Smooth muscle cell (in vitro differentiated cells): ENCODE data around the gene SLC37A2. TPM values are rescaled to one million over a fixed set of nuclear protein-coding genes. Genes with fewer than 3 reads are reported as not detected.

ENCODE experiments used
- DNase-seq: peaks from one replicate; lab custom pipeline; 2025; ENCODE audit not compliant: unreplicated experiment; lab: John Stamatoyannopoulos, UW
- H2AFZ ChIP-seq: fragments of 200-600 bp; sonication (generic); 2 replicates; pipeline ENCODE4 v1.6.0; 2016; ENCODE audit warnings: antibody characterized with exemption, low read depth, mild to moderate bottlenecking
- H3F3A ChIP-seq: fragments of 200-600 bp; sonication (generic); 2 replicates; pipeline ENCODE4 v1.6.0; 2017; ENCODE audit warnings: antibody characterized with exemption, low read depth
- H3K27ac ChIP-seq: fragments of 200-600 bp; sonication (generic); 2 replicates; pipeline ENCODE4 v1.5.1; 2016; ENCODE audit warnings: low read depth, mild to moderate bottlenecking
- H3K27me3 ChIP-seq: fragments of 200-600 bp; sonication (generic); 2 replicates; pipeline ENCODE4 v1.6.1; 2016; ENCODE audit warnings: low read depth, mild to moderate bottlenecking
- H3K36me3 ChIP-seq: fragments of 200-600 bp; sonication (generic); 2 replicates; pipeline ENCODE4 v1.5.1; 2016; ENCODE audit warnings: low read depth
- H3K4me1 ChIP-seq: fragments of 200-600 bp; sonication (generic); 2 replicates; pipeline ENCODE4 v1.5.1; 2016; ENCODE audit warnings: low read depth
- H3K4me2 ChIP-seq: fragments of 200-600 bp; sonication (generic); 2 replicates; pipeline ENCODE4 v1.6.0; 2016; ENCODE audit warnings: mild to moderate bottlenecking
- H3K4me3 ChIP-seq: fragments of 200-600 bp; sonication (generic); 2 replicates; pipeline ENCODE4 v1.5.1; 2016; ENCODE audit warnings: mild to moderate bottlenecking
- H3K79me2 ChIP-seq: fragments of 200-600 bp; sonication (generic); 2 replicates; pipeline ENCODE4 v1.6.0; 2016; ENCODE audit warnings: low read depth, mild to moderate bottlenecking
- H3K9ac ChIP-seq: fragments of 200-600 bp; sonication (generic); 2 replicates; pipeline ENCODE4 v1.6.0; 2016; ENCODE audit warnings: low read depth
- H3K9me3 ChIP-seq: fragments of 200-600 bp; sonication (generic); replicated peaks from 2 replicates; pipeline ENCODE4 v1.5.1; 2016; ENCODE audit warnings: low read depth
- H4K20me1 ChIP-seq: fragments of 200-600 bp; sonication (generic); 2 replicates; pipeline ENCODE4 v1.6.0; 2016; ENCODE audit warnings: low read depth
- WGBS: methylation state at CpG from one replicate; pipeline ENCODE4 v1.1.7; 2016; ENCODE audit warnings: low lambda C conversion rate; 5-methylcytosine and 5-hydroxymethylcytosine counted together
- polyA plus RNA-seq: library from polyadenylated mRNA; unstranded; fragments of >200 nt; fragmentation: Nextera tagmentation; extraction: Ambion mirVana; gene quantifications from 2 replicates; pipeline ENCODE4 v1.2.1, GENCODE V29; 2016
- total RNA-seq: library from RNA; depleted of rRNA; stranded (reverse); fragments of >200 nt; gene quantifications from 2 replicates; pipeline ENCODE4 v1.2.3, GENCODE V29; 2014
- TF ChIP-seq, protein P1 (sequence below): fragments of 200-600 bp; sonication (generic); IDR thresholded peaks from 2 replicates; pipeline ENCODE4 v1.5.1; 2017; ENCODE audit warnings: borderline replicate concordance, mild to moderate bottlenecking, antibody characterized with exemption; ENCODE audit not compliant: insufficient read depth, poor library complexity, severe bottlenecking

The SLC37A2 gene
- total RNA-seq, result 3.3 and 5.3 TPM in 2 replicates
- 0.69 and 0.71 TPM in 2 replicates for polyA plus RNA-seq

DNA sequence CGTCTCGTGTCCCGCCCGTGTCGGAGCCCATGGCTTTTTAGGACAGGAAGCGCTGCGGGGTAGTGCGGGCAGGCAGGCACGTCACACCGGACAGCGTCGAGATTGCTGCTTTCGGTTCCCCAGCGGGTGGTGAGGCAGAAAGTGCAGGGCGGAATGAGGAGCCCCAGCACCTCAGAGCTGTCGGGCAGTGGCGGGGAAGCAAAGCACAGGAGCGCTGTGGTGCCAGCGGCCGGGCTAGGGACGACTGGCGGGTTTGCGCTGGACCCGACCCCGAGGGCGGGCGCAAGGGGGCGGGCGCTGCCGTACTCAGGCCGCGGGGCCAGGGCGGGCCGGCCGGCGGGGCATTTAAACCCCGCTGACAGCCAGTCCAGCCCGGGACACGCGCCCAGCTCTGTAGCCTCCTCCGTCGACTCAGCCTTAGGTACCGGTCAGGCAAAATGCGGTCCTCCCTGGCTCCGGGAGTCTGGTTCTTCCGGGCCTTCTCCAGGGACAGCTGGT lies at the start of gene SLC37A2:
Gene SLC37A2 (plus strand): TSS at position 375 of the 498 bp plus-strand sequence. CDS start 63 bp downstream, at position 438.
- TF ChIP-seq, protein P1, sequence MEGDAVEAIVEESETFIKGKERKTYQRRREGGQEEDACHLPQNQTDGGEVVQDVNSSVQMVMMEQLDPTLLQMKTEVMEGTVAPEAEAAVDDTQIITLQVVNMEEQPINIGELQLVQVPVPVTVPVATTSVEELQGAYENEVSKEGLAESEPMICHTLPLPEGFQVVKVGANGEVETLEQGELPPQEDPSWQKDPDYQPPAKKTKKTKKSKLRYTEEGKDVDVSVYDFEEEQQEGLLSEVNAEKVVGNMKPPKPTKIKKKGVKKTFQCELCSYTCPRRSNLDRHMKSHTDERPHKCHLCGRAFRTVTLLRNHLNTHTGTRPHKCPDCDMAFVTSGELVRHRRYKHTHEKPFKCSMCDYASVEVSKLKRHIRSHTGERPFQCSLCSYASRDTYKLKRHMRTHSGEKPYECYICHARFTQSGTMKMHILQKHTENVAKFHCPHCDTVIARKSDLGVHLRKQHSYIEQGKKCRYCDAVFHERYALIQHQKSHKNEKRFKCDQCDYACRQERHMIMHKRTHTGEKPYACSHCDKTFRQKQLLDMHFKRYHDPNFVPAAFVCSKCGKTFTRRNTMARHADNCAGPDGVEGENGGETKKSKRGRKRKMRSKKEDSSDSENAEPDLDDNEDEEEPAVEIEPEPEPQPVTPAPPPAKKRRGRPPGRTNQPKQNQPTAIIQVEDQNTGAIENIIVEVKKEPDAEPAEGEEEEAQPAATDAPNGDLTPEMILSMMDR, result no peak
- no peaks in the 10 kb centered on the region for H3K9me3 ChIP-seq
- no peaks in the 10 kb centered on the region for H3K79me2 ChIP-seq
- H3K27me3 ChIP-seq, result peaks cover 56% of the 10 kb centered on the region
- H3K9ac ChIP-seq, result peak within 1 kb of the TSS; percentile 47
- H3K4me2 ChIP-seq, result peak within 1 kb of the TSS; percentile 93
- H2AFZ ChIP-seq, result peak within 1 kb of the TSS; percentile 93
- H3F3A ChIP-seq, result no peaks in the 10 kb centered on the region
- no peak within 1 kb of the TSS for H3K27ac ChIP-seq
- no peak for DNase-seq
- H3K4me1 ChIP-seq, result no peaks in the 10 kb centered on the region
- WGBS, result 1% methylated on average over 42 of the region's 46 CpGs
- no peaks in the 10 kb centered on the region for H4K20me1 ChIP-seq
- peak within 1 kb of the TSS; percentile 74 for H3K4me3 ChIP-seq
- H3K36me3 ChIP-seq, result no peaks in the 10 kb centered on the region

DNA sequence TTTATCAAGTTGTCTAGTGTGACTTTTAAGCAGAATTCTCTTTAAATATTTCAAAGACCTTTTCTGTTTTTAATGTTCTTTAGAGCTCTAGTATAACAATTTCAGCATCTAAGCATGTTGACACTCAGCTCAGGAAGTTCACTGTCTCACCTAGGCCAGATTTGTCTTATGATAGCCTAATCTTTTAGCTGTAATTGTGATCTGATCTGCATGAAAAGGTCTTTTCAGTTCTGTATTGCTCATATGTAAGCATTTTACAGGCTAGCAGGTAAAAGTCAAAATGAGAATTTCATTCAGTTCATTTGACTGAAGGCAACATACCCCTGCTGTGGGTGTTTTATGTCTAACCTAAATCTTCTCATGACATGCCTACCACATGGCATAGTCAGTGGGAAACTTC lies 46.7 kb upstream of the SLC37A2 start:
- no peak for DNase-seq
- no peaks in the 10 kb centered on the region for H3F3A ChIP-seq
- TF ChIP-seq, protein P1, result no peak

DNA sequence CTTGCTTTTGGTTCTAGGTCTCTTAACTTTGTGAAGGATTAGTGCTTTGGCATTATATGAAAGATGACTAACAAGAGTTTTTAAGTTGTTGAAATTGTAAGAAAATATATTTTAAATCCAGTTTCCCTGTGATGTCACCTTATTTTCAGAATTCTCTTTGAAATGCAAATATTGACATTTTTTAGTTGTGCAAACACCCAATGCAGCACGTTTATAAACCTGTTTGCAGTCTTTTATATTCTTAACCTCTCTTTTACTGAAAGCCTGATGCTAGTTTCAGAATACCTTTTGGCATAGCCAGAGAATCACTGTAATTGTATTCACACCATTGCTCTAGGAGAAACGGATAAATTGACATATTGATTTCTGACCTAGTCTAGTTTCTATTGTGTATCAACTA lies 42.8 kb upstream of the SLC37A2 start:
- Histone ChIP-seq H3K4me1 (no peaks in the 10 kb centered on the region), H3K27me3 (no peaks in the 10 kb centered on the region), H2AFZ (no peak overlapping the region), H3K4me2 (no peak overlapping the region), H3K79me2 (no peaks in the 10 kb centered on the region), H3K36me3 (no peaks in the 10 kb centered on the region), H3K4me3 (no peak overlapping the region), H4K20me1 (no peaks in the 10 kb centered on the region), H3K27ac (no peak overlapping the region), H3K9me3 (no peaks in the 10 kb centered on the region), H3F3A (no peaks in the 10 kb centered on the region), H3K9ac (no peak overlapping the region)
- TF ChIP-seq, protein P1, result no peak
- 94% methylated on average over 2 of the region's 2 CpGs for WGBS
- no peak for DNase-seq

More for the DNA sequence above, 46.7 kb upstream of the SLC37A2 start:
- H4K20me1 ChIP-seq, result no peaks in the 10 kb centered on the region
- H3K4me1 ChIP-seq, result no peaks in the 10 kb centered on the region
- H3K27me3 ChIP-seq, result no peaks in the 10 kb centered on the region
- H3K27ac ChIP-seq, result no peak overlapping the region
- H2AFZ ChIP-seq, result no peak overlapping the region
- H3K4me2 ChIP-seq, result no peak overlapping the region
- no peak overlapping the region for H3K4me3 ChIP-seq
- no peak overlapping the region for H3K9ac ChIP-seq
- no peaks in the 10 kb centered on the region for H3K79me2 ChIP-seq
- H3K36me3 ChIP-seq, result no peaks in the 10 kb centered on the region
- no peaks in the 10 kb centered on the region for H3K9me3 ChIP-seq

DNA sequence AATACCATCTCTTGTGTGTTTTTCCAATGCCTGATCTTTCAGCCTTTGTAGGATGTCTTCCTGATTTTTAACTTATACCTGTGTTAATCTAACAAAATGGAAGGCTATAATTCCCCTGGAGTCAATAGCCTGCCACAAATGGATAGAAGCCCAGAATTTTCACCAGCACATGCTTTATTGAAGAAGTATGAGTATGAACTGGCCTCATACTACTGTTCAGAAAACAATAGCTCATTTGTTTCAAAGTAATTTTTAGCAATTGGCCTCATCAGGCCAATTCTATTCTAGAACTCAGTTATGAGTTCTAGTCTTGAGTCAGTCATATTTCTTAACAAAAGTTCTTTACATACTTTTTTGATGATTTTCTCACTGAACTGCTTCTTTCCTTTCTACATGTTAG lies 40.6 kb upstream of the SLC37A2 start:
- Histone ChIP-seq H3K36me3 (no peaks in the 10 kb centered on the region), H3K27ac (no peak overlapping the region), H3K9me3 (no peaks in the 10 kb centered on the region), H3K4me2 (no peak overlapping the region), H3K79me2 (no peaks in the 10 kb centered on the region), H4K20me1 (no peaks in the 10 kb centered on the region), H3K9ac (no peak overlapping the region), H2AFZ (no peak overlapping the region), H3K27me3 (no peaks in the 10 kb centered on the region), H3F3A (no peaks in the 10 kb centered on the region), H3K4me1 (no peaks in the 10 kb centered on the region), H3K4me3 (no peak overlapping the region)
- TF ChIP-seq, protein P1, result no peak
- DNase-seq, result no peak
